Chondrocyte (in vitro differentiated cells): Measurements from ENCODE around the gene HOXC10. TPM values are rescaled to one million over a fixed set of nuclear protein-coding genes. Genes with fewer than 3 reads are reported as not detected.
A peak's percentile ranks its signal among the peaks of the same experiment; 100 is the strongest.

Experiments
- DNase-seq: peaks from one replicate; pipeline ENCODE4 v3.0.0; 2021; ENCODE audit warnings: mixed read lengths, low spot score
- H3K27ac Mint-ChIP-seq: one replicate; pipeline ENCODE4 v1.8.0; 2021; ENCODE audit warnings: mild to moderate bottlenecking, moderate library complexity, mixed read lengths; ENCODE audit not compliant: unreplicated experiment
- H3K27me3 Mint-ChIP-seq: 2 replicates; pipeline ENCODE4 v1.8.0; 2021; ENCODE audit warnings: low read depth, mixed read lengths
- H3K36me3 Mint-ChIP-seq: 2 replicates; pipeline ENCODE4 v1.8.0; 2021; ENCODE audit warnings: low read depth, mixed read lengths
- H3K4me1 Mint-ChIP-seq: 2 replicates; pipeline ENCODE4 v1.8.0; 2021; ENCODE audit warnings: low read depth, mild to moderate bottlenecking, mixed read lengths
- H3K4me3 Mint-ChIP-seq: one replicate; pipeline ENCODE4 v1.8.0; 2021; ENCODE audit warnings: mild to moderate bottlenecking, moderate library complexity, mixed read lengths; ENCODE audit not compliant: unreplicated experiment
- H3K9me3 Mint-ChIP-seq: 2 replicates; pipeline ENCODE4 v1.8.0; 2021; ENCODE audit warnings: low read depth, mixed read lengths
- CTCF ChIP-seq: fragments of 200-600 bp; sonication (generic); IDR thresholded peaks from 2 replicates; pipeline ENCODE4 v1.5.0; 2021; ENCODE audit warnings: antibody characterized with exemption, mild to moderate bottlenecking, moderate library complexity
- total RNA-seq: library from RNA; stranded (reverse); gene quantifications from 3 replicates; pipeline ENCODE4 v1.2.1, GENCODE V29; 2021

The HOXC10 gene
- total RNA-seq, 1 donor from 2014 or later = not detected

- H3K4me1 Mint-ChIP-seq = peaks cover 8% of the 10 kb centered on the region
- H3K27ac Mint-ChIP-seq = no peak overlapping the region
- peaks cover 88% of the 10 kb centered on the region for H3K27me3 Mint-ChIP-seq
- no peaks in the 10 kb centered on the region for H3K9me3 Mint-ChIP-seq
- H3K4me3 Mint-ChIP-seq = no peak overlapping the region
- TF ChIP-seq CTCF = no peak
- H3K36me3 Mint-ChIP-seq = peaks cover 2% of the 10 kb centered on the region
- no peak for DNase-seq
Measured at GRCh38 chr12:54003625-54004024, 18.7 kb downstream of the HOXC10 start.

GRCh38 chr12:54004063-54004840, 19.3 kb downstream of the HOXC10 start:
- H3K27me3 Mint-ChIP-seq = peaks cover 87% of the 10 kb centered on the region
- DNase-seq = no peak
- no peak for TF ChIP-seq CTCF
- peaks cover 9% of the 10 kb centered on the region for H3K4me1 Mint-ChIP-seq
- H3K9me3 Mint-ChIP-seq = no peaks in the 10 kb centered on the region
- no peak overlapping the region for H3K27ac Mint-ChIP-seq
- no peak overlapping the region for H3K4me3 Mint-ChIP-seq
- peaks cover 2% of the 10 kb centered on the region for H3K36me3 Mint-ChIP-seq

GRCh38 chr12:54004841-54005530, 20.0 kb downstream of the HOXC10 start:
- H3K36me3 Mint-ChIP-seq = peaks cover 2% of the 10 kb centered on the region
- TF ChIP-seq CTCF = no peak
- peaks cover 15% of the 10 kb centered on the region for H3K4me1 Mint-ChIP-seq
- no peak for DNase-seq
- no peak overlapping the region for H3K4me3 Mint-ChIP-seq
- no peak overlapping the region for H3K27ac Mint-ChIP-seq
- H3K9me3 Mint-ChIP-seq = no peaks in the 10 kb centered on the region
- peaks cover 91% of the 10 kb centered on the region for H3K27me3 Mint-ChIP-seq

GRCh38 chr12:54005531-54005852, 20.5 kb downstream of the HOXC10 start:
- H3K36me3 Mint-ChIP-seq = peaks cover 2% of the 10 kb centered on the region
- no peak for DNase-seq
- no peaks in the 10 kb centered on the region for H3K9me3 Mint-ChIP-seq
- H3K4me1 Mint-ChIP-seq = peaks cover 12% of the 10 kb centered on the region
- H3K27me3 Mint-ChIP-seq = peaks cover 91% of the 10 kb centered on the region
- no peak overlapping the region for H3K4me3 Mint-ChIP-seq
- no peak for TF ChIP-seq CTCF
- no peak overlapping the region for H3K27ac Mint-ChIP-seq

- Mint-ChIP-seq H3K4me1 (peaks cover 12% of the 10 kb centered on the region), H3K36me3 (peaks cover 2% of the 10 kb centered on the region), H3K27me3 (peaks cover 89% of the 10 kb centered on the region), H3K4me3 (peak overlapping the region; percentile 70), H3K27ac (no peak overlapping the region), H3K9me3 (no peaks in the 10 kb centered on the region)
- DNase-seq = no peak
- TF ChIP-seq CTCF = peak; percentile 97
Measured at GRCh38 chr12:54005853-54006558, 21.1 kb downstream of the HOXC10 start.
